ENCODE data around the gene XYLT1.

The XYLT1 gene

DNA sequence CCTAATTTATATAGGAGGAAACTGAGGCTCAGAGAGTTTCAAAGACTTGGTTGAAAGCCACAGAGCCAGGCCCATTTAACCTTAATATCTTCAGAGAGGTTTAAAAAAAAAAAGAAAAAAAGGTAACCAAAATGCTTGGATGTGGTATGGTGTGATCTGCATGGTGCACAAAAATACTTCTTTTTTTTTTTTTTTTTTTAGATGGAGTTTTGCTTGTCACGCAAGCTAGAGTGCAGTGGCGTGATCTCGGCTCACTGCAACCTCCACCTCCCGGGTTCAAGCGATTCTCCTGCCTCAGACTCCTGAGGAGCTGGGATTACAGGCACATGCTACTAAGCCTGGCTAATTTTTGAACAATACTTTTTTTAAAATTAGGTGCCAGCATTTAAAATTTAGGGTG, 101.8 kb downstream of the XYLT1 start:
- H2BK15ac ChIP-seq (ENCODE audit: low read depth, poor library complexity, severe bottlenecking) = no peak overlapping the region
- no peaks in the 10 kb centered on the region for H3K4me1 ChIP-seq (ENCODE audit: control insufficient read depth, insufficient read depth, low read depth, low read length)
- no peaks in the 10 kb centered on the region for H3K27me3 ChIP-seq (ENCODE audit: control insufficient read depth in 1 of 2, insufficient read depth in 1 of 2, low read length in 2 of 2)
- no peak overlapping the region for H2BK12ac ChIP-seq (ENCODE audit: low read length in 2 of 2)
- H3K14ac ChIP-seq (ENCODE audit: low read length in 2 of 2) = no peak overlapping the region
- no peak overlapping the region for H3K4me3 ChIP-seq (ENCODE audit: insufficient read depth in 1 of 2, low read depth in 1 of 2, low read length in 2 of 2)
- no peak overlapping the region for H4K91ac ChIP-seq (ENCODE audit: low read length)
- H3K36me3 ChIP-seq (ENCODE audit: control insufficient read depth in 1 of 2, insufficient read depth in 2 of 2, low read depth in 1 of 2, low read length in 2 of 2) = no peaks in the 10 kb centered on the region
- no peak overlapping the region for H3K18ac ChIP-seq (ENCODE audit: low read depth in 1 of 2, low read length in 2 of 2)
- H3K4me2 ChIP-seq (ENCODE audit: low read length, poor library complexity, severe bottlenecking) = no peak overlapping the region
- no peaks in the 10 kb centered on the region for H3K9me3 ChIP-seq (ENCODE audit: control insufficient read depth, low read length)
- H2BK5ac ChIP-seq (ENCODE audit: low read depth, low read length, poor library complexity, severe bottlenecking) = no peak overlapping the region
- H3K9ac ChIP-seq (ENCODE audit: low read length) = no peak overlapping the region
- no peaks in the 10 kb centered on the region for H3K79me1 ChIP-seq (replicated peaks; ENCODE audit: low read length, poor library complexity, severe bottlenecking)
- no peak for DNase-seq
- no peak overlapping the region for H2BK120ac ChIP-seq (ENCODE audit: low read depth, low read length)
- no peak overlapping the region for H2AK5ac ChIP-seq (ENCODE audit: low read length, severe bottlenecking)
- 87% methylated on average over 5 of the region's 5 CpGs for WGBS
- no peak overlapping the region for H3K23ac ChIP-seq (ENCODE audit: low read length in 2 of 2)
- no peak overlapping the region for H2AFZ ChIP-seq (ENCODE audit: low read depth, low read length)
- no peak overlapping the region for H3K27ac ChIP-seq (ENCODE audit: low read length, poor library complexity, severe bottlenecking)
- no peak overlapping the region for H4K8ac ChIP-seq (ENCODE audit: low read length)
- no peak overlapping the region for H3K4ac ChIP-seq (ENCODE audit: low read depth in 1 of 2, low read length in 2 of 2)

DNA sequence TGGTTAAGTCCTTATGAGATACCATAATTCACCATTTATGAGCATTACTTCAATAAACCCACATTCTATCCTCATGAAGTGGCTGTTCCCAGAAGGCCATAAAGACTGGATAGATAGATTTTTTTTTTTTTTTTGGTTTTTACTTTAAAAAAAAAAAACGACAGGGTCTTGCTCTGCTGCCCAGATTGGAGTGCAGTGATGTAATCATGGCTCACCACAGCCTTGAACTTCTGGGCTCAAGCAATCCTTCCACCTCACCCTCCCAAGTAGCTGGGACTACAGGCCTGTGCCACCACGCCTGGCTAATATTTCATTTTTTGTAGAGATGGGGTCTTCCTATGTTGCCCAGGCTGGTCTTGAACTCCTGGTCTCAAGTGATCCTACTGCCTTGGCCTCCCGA, 102.3 kb downstream of the XYLT1 start:
- 78% methylated on average over 2 of the region's 3 CpGs for WGBS

DNA sequence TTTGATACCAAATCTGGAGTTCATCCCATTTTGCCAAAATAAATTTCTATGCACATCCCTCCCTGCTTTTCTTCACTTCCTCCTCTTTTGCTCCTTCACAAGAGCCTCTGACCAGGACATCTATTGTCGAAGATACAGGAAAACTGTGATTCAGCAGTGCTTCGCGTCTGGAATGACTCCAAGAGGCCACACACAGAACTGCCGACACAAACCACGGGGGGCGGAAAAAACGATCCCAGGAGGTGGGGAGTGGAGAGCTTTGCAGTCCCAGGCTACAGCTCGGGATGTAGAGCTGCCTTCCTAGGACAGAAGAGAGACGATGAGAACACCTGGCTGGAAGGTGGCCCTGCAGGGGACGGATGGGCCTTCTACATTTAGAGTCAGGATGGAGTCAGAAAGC, 102.8 kb downstream of the XYLT1 start:
- WGBS = 13% methylated on average over 10 of the region's 10 CpGs
- no peaks in the 10 kb centered on the region for H3K36me3 ChIP-seq (ENCODE audit: control insufficient read depth in 1 of 2, insufficient read depth in 2 of 2, low read depth in 1 of 2, low read length in 2 of 2)
- no peak overlapping the region for H3K23ac ChIP-seq (ENCODE audit: low read length in 2 of 2)
- H3K4me2 ChIP-seq (ENCODE audit: low read length, poor library complexity, severe bottlenecking) = no peak overlapping the region
- H2BK15ac ChIP-seq (ENCODE audit: low read depth, poor library complexity, severe bottlenecking) = no peak overlapping the region
- DNase-seq = no peak
- H2AFZ ChIP-seq (ENCODE audit: low read depth, low read length) = no peak overlapping the region
- H3K4me1 ChIP-seq (ENCODE audit: control insufficient read depth, insufficient read depth, low read depth, low read length) = no peaks in the 10 kb centered on the region
- no peak overlapping the region for H3K4me3 ChIP-seq (ENCODE audit: insufficient read depth in 1 of 2, low read depth in 1 of 2, low read length in 2 of 2)
- no peak overlapping the region for H3K9ac ChIP-seq (ENCODE audit: low read length)
- no peak overlapping the region for H3K14ac ChIP-seq (ENCODE audit: low read length in 2 of 2)
- H2BK5ac ChIP-seq (ENCODE audit: low read depth, low read length, poor library complexity, severe bottlenecking) = no peak overlapping the region
- no peak overlapping the region for H2BK120ac ChIP-seq (ENCODE audit: low read depth, low read length)
- no peak overlapping the region for H3K4ac ChIP-seq (ENCODE audit: low read depth in 1 of 2, low read length in 2 of 2)
- H3K9me3 ChIP-seq (ENCODE audit: control insufficient read depth, low read length) = no peaks in the 10 kb centered on the region
- H3K79me1 ChIP-seq (replicated peaks; ENCODE audit: low read length, poor library complexity, severe bottlenecking) = no peaks in the 10 kb centered on the region
- no peak overlapping the region for H3K27ac ChIP-seq (ENCODE audit: low read length, poor library complexity, severe bottlenecking)
- H3K27me3 ChIP-seq (ENCODE audit: control insufficient read depth in 1 of 2, insufficient read depth in 1 of 2, low read length in 2 of 2) = no peaks in the 10 kb centered on the region
- H4K8ac ChIP-seq (ENCODE audit: low read length) = no peak overlapping the region
- H2BK12ac ChIP-seq (ENCODE audit: low read length in 2 of 2) = no peak overlapping the region
- H4K91ac ChIP-seq (ENCODE audit: low read length) = no peak overlapping the region
- H2AK5ac ChIP-seq (ENCODE audit: low read length, severe bottlenecking) = no peak overlapping the region
- H3K18ac ChIP-seq (ENCODE audit: low read depth in 1 of 2, low read length in 2 of 2) = no peak overlapping the region

More for the DNA sequence above, 102.3 kb downstream of the XYLT1 start:
- no peak for DNase-seq
- Histone ChIP-seq H3K4me3 (ENCODE audit: insufficient read depth in 1 of 2, low read depth in 1 of 2, low read length in 2 of 2) (no peak overlapping the region), H3K79me1 (replicated peaks; ENCODE audit: low read length, poor library complexity, severe bottlenecking) (no peaks in the 10 kb centered on the region), H3K36me3 (ENCODE audit: control insufficient read depth in 1 of 2, insufficient read depth in 2 of 2, low read depth in 1 of 2, low read length in 2 of 2) (no peaks in the 10 kb centered on the region), H3K14ac (ENCODE audit: low read length in 2 of 2) (no peak overlapping the region), H2AK5ac (ENCODE audit: low read length, severe bottlenecking) (no peak overlapping the region), H3K27me3 (ENCODE audit: control insufficient read depth in 1 of 2, insufficient read depth in 1 of 2, low read length in 2 of 2) (no peaks in the 10 kb centered on the region), H2BK5ac (ENCODE audit: low read depth, low read length, poor library complexity, severe bottlenecking) (no peak overlapping the region), H3K27ac (ENCODE audit: low read length, poor library complexity, severe bottlenecking) (no peak overlapping the region), H2AFZ (ENCODE audit: low read depth, low read length) (no peak overlapping the region), H3K9ac (ENCODE audit: low read length) (no peak overlapping the region), H2BK120ac (ENCODE audit: low read depth, low read length) (no peak overlapping the region), H3K4ac (ENCODE audit: low read depth in 1 of 2, low read length in 2 of 2) (no peak overlapping the region), H4K8ac (ENCODE audit: low read length) (no peak overlapping the region), H3K4me2 (ENCODE audit: low read length, poor library complexity, severe bottlenecking) (no peak overlapping the region), H2BK12ac (ENCODE audit: low read length in 2 of 2) (no peak overlapping the region), H3K18ac (ENCODE audit: low read depth in 1 of 2, low read length in 2 of 2) (no peak overlapping the region), H3K4me1 (ENCODE audit: control insufficient read depth, insufficient read depth, low read depth, low read length) (no peaks in the 10 kb centered on the region), H3K9me3 (ENCODE audit: control insufficient read depth, low read length) (no peaks in the 10 kb centered on the region), H2BK15ac (ENCODE audit: low read depth, poor library complexity, severe bottlenecking) (no peak overlapping the region), H4K91ac (ENCODE audit: low read length) (no peak overlapping the region), H3K23ac (ENCODE audit: low read length in 2 of 2) (no peak overlapping the region)

DNA sequence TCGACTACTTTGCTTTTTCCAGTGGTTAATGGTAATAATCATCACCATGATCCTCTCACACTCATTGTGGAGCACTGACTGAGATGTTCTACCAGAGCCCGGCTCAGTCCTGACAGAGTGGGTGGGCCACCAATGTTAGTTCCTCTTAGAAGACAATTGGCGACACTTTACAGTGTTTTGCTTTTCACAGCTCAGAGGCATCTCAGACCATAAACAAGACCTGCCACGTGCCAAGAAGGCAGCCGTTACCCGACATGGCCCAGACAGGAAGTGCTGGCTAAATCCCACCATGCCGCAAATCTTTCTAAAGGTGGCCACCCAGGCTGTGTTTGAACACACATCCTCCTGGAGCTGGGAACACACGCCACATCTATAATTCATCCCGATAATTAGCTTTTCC, 103.7 kb downstream of the XYLT1 start:
- DNase-seq = no peak
- no peak overlapping the region for H3K4me2 ChIP-seq (ENCODE audit: low read length, poor library complexity, severe bottlenecking)
- no peak overlapping the region for H3K14ac ChIP-seq (ENCODE audit: low read length in 2 of 2)
- no peak overlapping the region for H2BK15ac ChIP-seq (ENCODE audit: low read depth, poor library complexity, severe bottlenecking)
- H2BK12ac ChIP-seq (ENCODE audit: low read length in 2 of 2) = no peak overlapping the region
- no peak overlapping the region for H2AFZ ChIP-seq (ENCODE audit: low read depth, low read length)
- no peak overlapping the region for H2BK120ac ChIP-seq (ENCODE audit: low read depth, low read length)
- H2BK5ac ChIP-seq (ENCODE audit: low read depth, low read length, poor library complexity, severe bottlenecking) = no peak overlapping the region
- H3K9me3 ChIP-seq (ENCODE audit: control insufficient read depth, low read length) = no peaks in the 10 kb centered on the region
- no peaks in the 10 kb centered on the region for H3K79me1 ChIP-seq (replicated peaks; ENCODE audit: low read length, poor library complexity, severe bottlenecking)
- no peak overlapping the region for H3K4ac ChIP-seq (ENCODE audit: low read depth in 1 of 2, low read length in 2 of 2)
- H3K36me3 ChIP-seq (ENCODE audit: control insufficient read depth in 1 of 2, insufficient read depth in 2 of 2, low read depth in 1 of 2, low read length in 2 of 2) = no peaks in the 10 kb centered on the region
- no peak overlapping the region for H2AK5ac ChIP-seq (ENCODE audit: low read length, severe bottlenecking)
- H3K27ac ChIP-seq (ENCODE audit: low read length, poor library complexity, severe bottlenecking) = no peak overlapping the region
- H3K23ac ChIP-seq (ENCODE audit: low read length in 2 of 2) = no peak overlapping the region
- no peak overlapping the region for H3K18ac ChIP-seq (ENCODE audit: low read depth in 1 of 2, low read length in 2 of 2)
- no peak overlapping the region for H3K4me3 ChIP-seq (ENCODE audit: insufficient read depth in 1 of 2, low read depth in 1 of 2, low read length in 2 of 2)
- H3K9ac ChIP-seq (ENCODE audit: low read length) = no peak overlapping the region
- no peaks in the 10 kb centered on the region for H3K27me3 ChIP-seq (ENCODE audit: control insufficient read depth in 1 of 2, insufficient read depth in 1 of 2, low read length in 2 of 2)
- no peaks in the 10 kb centered on the region for H3K4me1 ChIP-seq (ENCODE audit: control insufficient read depth, insufficient read depth, low read depth, low read length)
- WGBS = 62% methylated on average over 9 of the region's 9 CpGs
- H4K91ac ChIP-seq (ENCODE audit: low read length) = no peak overlapping the region
- H4K8ac ChIP-seq (ENCODE audit: low read length) = no peak overlapping the region

Data from mesenchymal stem cell (in vitro differentiated cells and primary cell).